ENCODE measurements around the gene ANO9. TPM values are rescaled to one million over a fixed set of nuclear protein-coding genes. Genes with fewer than 3 reads are reported as not detected.
"Not testable (repeated sequence)": the region's sequence is repeated elsewhere in the genome, so short reads cannot be mapped to it uniquely, and the experiment has no call there.

The ANO9 gene
- total RNA-seq, 1 donor from 2014 or later = 74.5 TPM

DNA sequence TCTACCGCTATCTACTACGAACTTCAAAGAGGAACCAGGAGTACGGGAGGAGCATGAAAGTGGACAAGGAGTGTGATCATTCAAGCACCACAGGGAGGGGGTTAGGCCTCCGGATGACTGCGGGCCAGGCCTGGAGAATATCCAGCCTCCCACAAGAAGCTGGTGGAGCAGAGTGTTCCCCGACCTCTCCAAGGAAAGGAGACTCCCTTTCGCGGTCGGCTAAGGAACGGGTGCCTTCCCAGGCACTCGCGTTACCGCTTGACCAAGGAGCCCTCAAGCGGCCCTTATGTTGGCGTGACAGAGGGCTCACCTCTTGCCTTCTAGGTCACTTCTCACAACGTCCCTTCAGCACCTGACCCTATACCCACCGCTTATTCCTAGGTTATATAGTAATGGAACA lies 52.4 kb downstream of the ANO9 start:
- intact Hi-C loops (cut with micrococcal nuclease) = not testable (repeated sequence)

DNA sequence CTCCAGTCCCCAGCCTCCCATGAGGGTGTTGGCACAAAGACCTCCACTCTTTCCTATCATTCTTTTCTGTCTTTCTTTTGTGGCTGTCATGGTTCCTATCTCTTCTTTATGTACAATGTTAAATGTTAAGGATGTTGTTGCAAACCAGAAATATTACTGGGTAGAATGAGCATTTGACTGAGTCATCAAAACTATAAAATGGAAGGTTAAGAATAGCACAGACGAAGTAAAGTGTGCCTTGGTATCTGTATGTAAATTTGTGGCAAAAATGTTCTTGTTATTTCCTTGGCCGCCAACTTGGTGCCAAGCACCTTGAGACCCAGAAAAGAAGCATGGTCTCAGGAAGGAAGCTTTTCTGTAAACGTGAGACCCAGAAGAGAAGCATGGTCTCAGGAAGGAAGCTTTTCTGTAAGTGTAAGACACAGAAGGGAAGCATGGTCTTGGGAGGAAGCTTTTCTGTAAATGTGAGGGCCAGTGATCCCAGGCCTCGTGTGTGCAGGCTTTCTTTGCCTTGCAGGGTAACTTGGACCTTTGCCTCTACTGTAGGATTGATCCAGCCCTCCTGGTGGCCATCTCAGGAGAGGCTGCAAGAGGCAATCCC lies 54.5 kb downstream of the ANO9 start:
- intact Hi-C loops (cut with micrococcal nuclease) = no loop called here

DNA sequence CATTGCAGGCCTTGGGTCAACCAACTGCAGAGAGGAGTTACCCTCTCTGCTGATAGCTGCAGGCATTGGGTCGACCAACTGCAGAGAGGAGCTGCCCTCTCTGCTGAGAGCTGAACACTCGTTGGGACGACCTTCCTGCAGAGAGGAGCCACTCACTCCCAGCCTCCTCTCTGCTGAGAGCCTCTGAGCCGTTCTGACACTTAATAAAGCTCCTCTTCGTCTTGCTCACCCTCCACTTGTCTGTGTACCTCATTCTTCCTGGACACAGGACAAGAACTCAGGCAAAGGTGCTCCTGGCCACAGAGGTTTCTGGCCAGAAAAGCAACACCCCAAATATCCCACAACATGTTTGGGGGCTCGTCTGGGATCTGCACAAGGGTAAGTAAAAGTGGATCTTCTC lies 55.3 kb downstream of the ANO9 start:
- intact Hi-C loops (cut with micrococcal nuclease) = no loop called here

DNA sequence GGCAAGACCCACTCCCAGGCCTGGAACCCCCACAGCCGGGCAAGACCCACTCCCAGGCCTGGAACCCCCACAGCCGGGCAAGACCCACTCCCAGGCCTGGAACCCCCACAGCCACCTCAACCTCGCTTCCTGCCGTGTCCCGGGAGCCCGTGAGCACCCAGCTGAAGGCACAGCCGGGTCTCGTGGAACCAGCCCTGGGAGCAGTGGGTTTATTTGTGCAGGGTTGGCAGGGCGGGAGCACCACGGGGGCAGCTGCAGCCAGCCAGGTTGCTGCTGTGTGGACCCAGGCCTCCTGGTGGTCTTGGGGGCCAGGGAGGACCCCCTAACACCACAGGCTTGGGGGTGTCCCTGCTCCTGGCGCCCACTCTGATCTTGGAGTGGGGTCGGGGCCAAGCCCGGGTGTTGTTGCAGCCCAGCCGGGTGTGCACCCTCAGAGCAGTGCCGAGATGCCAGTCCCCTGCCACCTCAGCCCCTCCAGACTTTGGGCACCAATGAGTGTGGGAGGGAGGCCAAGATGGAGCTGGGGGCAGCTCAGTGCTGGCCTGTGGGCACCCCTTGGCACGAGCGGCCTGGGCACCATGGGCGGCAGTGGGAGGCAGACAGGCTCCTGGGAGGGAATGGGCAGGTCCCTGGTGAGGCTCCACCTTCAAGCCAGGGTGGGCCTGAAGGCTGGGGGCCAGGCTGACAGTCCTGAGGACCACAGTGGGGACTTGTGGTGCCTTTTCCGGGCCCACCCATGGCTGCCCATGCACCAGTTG lies 56.0 kb downstream of the ANO9 start:
- intact Hi-C loops (cut with micrococcal nuclease) = no loop called here

DNA sequence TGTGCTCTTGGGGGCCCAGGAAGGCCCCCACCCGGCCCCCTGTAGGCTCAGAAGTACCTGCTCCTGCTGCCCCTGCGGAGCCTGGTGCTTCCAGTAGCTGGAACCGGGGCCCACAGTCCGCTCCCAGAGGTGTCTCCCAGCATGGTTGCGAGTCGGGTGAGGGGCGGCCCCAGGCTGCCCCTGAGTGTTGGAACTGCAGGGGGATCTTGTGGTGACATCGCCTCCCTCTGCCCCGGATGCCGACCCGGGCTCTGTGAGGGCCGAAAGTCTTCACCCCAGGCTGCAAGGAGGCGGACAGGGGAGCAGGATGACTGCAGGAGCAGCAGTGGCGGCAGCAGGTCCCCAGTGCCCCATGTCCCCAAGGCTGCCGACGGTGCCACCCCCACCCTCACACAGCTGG lies 57.3 kb downstream of the ANO9 start:
- intact Hi-C loops (cut with micrococcal nuclease) = no loop called here

DNA sequence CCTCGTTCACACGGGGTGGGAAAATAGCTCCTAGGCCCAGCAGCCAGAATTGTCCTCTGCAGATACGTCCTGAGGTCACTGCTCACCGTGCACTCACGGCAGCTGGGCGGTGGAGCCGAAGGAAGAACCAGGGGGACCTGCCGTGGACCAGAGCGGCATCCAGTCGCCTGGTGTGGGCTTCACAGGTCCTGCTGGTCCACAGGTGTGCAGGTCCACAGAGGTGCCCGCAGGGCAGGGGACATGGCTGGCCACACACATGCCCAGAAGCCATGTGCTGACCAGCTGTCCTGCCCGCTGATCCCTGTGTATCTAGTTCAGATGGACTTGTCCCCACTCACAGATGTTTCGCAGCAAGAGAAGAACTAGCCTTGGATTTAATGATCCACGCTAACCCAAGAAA lies 58.4 kb downstream of the ANO9 start:
- intact Hi-C loops (cut with micrococcal nuclease) = no loop called here

DNA sequence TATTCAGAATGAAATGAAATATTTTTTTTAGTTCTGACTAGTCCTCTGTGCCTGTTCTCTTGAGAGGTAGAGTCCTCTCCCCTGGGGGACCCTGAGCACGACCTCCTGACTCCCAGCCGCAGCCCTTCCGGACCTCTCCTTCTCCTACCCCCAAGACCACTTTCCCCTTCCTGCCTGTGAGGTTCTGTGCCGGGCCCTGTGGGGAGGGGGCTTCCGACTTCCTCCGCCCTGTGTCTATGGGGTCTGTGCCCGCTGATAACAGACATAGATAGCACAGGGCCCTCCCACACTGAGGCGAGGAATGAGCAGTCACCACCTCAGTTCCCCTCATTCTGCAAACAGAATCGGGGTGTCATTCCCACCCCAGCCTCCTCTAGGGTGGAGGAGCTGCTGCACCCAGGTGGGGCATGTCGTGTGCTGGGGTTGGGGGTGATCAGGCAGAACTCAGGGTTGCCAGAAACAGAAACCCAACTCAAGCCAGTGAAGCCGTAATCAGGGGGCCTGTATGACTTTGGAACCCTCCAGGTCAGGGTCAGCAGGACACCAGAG lies 59.7 kb downstream of the ANO9 start:
- intact Hi-C loops (cut with micrococcal nuclease) = no loop called here

DNA sequence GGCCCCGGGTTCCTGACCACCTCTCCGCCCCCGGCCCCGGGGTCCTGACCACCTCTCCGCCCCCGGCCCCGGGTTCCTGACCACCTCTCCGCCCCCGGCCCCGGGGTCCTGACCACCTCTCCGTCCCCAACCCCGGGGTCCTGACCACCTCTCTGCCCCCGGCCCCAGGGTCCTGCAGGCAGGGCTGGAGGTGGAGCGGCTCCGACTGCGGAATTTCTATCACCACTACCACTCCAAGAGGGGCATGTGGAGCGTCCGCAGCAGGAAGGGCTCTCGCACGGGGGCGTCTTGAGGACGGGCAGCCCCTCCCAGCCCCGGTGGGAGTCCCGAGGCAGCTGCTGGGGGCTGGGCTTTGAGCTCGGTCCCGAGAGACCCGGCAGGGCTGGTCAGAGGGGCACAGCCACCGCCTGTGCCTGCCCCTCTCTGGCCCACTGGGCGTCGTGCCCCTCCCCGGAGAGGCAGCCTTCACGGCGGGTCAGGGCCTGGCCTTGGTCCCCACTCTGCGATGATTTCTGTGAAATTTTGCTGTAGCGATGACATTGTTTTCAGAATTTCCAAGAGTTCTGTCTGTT lies 60.2 kb downstream of the ANO9 start:
- intact Hi-C loops (cut with micrococcal nuclease) = no loop called here

DNA sequence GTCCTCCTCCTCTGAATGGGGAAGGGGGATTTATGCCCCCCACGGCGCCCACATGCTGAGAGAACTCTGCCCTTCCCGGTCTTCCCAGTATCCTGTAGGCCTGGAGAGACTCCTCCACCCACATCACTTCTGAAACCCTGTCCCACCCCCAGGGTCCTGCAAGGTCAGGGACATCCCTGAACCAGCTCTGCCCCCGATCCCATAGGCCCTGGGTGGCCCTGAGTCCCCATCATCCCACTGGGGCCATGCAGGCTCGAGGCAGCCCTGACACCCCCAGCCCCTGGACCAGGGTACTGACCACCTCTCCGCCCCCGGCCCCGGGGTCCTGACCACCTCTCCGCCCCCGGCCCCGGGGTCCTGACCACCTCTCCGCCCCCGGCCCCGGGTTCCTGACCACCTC lies 60.8 kb downstream of the ANO9 start:
- intact Hi-C loops (cut with micrococcal nuclease) = no loop called here

DNA sequence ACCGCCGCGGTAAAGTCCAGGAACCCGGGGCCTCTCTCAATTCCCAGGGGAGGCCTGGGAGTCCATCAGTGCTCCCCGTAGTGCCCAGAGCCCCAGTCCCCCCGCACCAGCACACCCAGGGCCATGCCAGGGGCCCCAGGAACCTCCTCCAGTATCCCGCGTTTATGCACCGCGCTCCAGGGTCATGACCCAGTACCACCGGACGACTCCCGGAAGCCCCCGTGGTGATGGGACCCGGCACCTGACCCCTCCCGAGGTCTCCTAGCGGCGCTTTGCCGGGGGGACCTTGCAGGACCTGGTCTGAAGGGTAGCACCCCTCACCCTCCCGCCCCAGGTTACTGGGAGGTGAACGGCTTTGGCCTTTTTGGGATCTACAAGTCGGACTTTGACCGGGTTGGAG lies 61.3 kb downstream of the ANO9 start:
- intact Hi-C loops (cut with micrococcal nuclease) = no loop called here

DNA sequence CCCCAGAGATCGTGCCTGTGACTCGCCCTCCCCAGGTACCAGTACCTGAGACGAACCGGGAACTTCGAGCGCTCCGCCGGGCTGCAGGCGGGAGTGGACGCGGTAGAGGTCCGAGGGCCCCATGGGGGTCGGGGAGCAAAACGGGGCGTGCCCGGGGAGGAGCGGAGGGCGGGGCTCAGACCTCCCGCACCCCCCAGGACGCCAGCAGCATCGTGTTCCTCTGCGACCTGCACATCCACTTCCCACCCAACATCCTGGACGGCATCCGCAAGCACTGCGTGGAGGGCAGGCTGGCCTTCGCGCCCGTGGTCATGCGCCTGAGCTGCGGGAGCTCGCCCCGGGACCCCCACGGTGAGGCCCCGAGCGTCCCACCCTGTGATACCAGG lies 61.7 kb downstream of the ANO9 start:
- intact Hi-C loops (cut with micrococcal nuclease) = no loop called here

DNA sequence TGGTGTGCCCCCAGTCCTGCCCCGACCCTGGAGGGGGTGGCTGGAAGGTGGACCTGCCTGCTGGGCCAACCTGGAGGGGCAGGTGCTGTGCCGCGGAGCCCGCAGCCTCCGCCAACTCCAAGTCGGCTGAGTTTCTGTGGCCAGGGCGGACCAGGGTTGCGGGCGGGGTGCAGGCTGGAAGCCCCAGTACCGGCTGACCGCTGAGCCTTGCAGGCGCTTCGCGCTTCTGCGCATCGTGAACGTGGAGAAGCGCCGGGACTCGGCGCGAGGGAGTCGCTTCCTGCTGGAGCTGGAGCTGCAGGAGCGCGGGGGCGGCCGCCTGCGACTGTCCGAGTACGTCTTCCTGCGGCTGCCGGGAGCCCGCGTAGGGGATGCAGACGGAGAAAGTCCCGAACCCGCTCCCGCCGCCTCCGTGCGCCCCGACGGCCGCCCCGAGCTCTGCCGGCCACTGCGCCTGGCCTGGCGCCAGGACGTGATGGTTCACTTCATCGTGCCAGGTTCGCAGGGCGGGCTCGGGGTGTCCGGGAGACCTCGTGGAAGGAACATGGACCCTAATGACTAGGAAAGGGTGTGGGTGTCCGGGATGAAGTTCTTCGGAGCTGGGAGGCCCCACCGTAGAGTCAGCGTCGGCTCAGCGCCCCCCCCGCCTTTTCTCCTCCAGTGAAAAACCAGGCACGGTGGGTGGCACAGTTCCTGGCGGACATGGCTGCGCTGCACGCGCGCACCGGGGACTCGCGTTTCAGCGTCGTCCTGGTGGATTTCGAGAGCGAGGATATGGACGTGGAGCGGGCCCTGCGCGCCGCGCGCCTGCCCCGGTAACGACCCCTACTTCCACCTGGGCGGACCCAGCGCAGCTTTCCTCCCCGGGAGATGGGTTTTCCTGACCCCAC lies 62.4 kb downstream of the ANO9 start:
- intact Hi-C loops (cut with micrococcal nuclease) = no loop called here

DNA sequence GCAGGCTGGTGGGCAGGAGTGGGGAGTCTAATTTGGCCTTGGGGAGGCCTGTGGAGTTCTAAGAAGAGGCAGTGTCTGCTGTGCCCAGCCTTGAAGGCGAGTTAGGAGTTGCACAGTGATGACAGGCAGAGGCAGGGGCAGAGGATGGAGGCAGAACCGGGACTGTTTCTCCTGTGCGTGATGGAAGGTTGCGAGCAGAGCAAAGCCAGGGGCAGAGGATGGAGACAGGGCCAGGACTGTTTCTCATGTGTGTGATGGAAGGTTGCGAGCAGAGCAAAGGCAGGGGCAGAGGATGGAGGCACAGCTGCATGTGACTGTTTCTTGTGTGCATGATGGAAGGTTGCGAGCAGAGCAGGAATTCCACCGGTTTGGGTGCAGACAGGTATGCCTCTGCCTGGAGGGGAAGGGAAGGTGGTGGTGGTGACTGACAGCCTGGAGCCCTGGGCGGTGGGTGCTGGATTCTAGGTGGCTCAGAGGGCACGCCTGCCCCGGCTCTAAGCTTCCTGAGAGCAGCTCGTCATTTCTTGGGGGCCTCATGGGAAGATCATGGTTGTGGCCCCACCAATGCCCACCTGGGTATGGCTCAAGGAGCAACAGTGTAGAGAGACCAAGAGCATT lies 63.8 kb downstream of the ANO9 start:
- intact Hi-C loops (cut with micrococcal nuclease) = no loop called here

DNA sequence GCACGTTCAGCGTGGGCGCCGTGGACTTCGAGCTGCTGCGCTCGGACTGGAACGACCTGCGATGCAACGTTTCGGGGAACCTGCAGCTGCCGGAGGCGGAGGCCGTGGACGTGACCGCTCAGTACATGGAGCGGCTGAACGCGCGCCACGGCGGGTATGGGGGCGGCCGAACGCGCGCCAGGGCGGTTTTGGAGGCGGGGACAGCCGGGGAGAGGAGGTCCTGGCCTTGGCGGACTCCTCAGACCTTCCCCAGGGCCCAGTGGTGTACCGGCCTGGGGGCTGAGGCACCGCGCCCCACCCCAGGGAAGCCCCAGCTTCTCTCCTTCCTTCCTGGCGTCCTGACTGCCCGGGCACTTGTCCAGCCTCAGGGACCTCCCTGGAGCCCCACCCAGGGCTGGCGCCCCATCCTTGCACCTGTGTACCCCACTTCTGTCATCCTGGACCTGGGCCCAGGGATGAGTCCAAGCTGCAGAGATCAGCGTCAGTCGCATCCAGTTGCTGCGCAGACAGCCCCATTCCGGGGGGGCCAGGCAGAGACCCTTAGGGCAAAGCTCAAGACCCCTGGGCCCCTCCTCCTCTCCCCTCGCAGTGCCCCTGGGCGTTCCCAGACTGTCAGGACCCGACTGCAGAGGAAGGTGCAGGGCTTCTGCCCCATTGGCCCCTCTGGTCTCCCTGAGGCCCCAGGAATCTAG lies 64.5 kb downstream of the ANO9 start:
- intact Hi-C loops (cut with micrococcal nuclease) = no loop called here

DNA sequence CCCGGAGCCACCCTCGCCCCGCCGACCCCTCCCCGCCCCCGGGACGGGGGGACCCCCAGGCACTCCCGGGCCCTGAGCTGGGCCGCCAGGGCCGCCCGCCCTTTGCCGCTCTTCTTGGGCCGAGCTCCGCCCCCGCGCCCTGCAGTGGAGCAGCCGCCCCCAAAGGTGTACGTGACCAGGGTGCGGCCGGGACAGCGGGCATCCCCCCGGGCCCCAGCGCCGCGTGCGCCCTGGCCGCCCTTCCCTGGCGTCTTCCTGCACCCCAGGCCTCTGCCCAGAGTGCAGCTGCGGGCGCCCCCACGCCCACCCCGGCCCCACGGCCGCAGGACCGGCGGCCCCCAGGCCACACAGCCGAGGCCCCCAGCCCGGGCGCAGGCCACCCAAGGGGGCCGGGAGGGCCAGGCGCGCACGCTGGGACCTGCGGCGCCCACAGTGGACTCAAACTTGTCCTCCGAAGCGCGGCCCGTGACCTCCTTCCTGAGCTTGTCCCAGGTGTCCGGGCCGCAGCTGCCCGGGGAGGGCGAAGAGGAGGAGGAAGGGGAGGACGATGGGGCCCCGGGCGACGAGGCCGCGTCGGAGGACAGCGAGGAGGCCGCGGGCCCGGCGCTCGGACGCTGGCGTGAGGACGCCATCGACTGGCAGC lies 65.2 kb downstream of the ANO9 start:
- intact Hi-C loops (cut with micrococcal nuclease) = no loop called here

DNA sequence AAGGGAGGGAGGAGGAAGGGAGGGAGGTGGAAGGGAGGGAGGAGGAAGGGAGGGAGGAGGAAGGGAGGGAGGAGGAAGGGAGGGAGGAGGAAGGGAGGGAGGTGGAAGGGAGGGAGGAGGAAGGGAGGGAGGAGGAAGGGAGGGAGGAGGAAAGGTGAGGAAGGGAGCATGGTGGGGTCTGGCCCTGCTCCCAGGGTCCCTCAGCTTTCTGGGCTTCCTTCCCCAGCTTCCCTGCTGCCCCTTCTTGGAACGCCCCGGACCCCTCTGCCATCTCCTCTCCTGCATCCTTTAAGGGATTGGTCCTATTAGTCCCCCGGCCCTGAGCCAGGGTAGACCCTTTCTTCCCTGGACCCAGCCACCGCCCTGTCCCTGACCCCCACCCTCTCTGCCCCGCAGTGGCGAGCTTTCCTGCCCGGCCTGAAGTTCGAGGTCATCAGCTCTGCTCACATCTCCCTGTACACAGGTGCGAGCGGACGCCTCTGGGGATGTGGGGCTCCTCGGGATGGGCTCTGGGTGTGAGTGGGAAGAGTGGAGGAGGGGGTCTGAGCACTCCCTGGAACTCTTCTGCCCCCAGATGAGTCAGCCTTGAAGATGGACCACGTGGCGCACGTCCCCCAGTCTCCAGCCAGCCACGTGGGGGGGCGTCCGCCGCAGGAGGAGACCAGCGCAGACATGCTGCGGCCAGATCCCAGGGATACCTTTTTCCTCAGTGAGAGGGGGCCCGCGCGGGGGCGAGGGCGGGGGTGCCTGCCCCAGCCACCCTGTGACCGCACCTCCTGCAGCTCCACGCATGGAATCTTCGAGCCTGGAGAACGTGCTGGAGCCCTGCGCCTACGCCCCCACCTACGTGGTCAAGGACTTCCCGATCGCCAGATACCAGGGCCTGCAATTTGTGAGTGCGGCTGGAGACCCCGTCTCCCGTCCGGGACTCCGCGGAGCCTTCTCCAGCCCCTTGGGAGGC lies 66.5 kb downstream of the ANO9 start:
- intact Hi-C loops (cut with micrococcal nuclease) = no loop called here

DNA sequence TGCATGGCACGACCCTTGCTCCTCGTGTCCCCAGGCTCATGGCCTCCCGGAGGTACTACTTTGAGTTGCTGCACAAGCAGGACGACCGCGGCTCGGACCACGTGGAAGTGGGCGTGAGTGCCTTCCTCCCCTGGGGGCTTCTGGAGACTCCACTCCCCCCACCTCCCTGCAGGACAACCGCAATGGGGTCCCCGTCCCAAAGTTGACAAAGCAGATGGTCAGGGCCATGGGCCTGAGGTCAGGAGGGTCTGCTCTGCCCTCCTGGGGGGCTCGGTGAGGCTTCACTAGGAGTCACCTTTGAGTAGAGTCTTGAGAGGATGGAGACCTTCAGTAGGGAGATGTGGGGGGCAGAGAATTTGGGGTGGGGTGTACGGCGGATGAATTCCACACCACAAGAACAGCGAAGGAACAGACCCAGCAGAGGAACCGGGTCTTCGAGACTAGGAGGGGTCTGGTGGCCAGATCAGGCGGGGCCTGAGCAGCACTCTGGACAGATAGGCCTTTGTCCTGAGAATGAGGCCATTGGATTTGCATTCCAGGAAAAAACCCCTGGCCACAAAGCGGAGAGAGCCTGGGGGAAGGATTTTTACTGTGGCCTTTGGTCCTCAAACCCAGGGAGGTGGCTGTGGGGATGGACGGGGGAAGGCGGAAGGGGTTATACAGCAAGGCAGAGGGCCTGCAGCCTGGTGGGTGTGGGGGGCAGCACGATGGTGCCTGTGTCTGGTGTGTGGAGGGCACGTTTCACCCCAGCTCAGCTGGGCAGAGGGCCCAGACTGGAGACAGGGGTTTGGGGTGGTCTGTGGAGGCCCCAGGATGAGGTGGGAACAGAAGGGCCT lies 67.9 kb downstream of the ANO9 start:
- intact Hi-C loops (cut with micrococcal nuclease) = no loop called here
